WTC11 (cell line): ENCODE measurements around the gene ITPR2.

Experiments used
- CTCF ChIP-seq: fragments of 200-600 bp; IDR thresholded peaks from 2 replicates; pipeline ENCODE4 v1.8.0; 2022; ENCODE audit warnings: antibody characterized with exemption
- NFATC4 ChIP-seq: fragments of 250-450 bp; sonication (Bioruptor Pico); IDR thresholded peaks from 2 replicates; pipeline ENCODE4 v1.9.0; 2021; ENCODE audit warnings: mild to moderate bottlenecking

DNA sequence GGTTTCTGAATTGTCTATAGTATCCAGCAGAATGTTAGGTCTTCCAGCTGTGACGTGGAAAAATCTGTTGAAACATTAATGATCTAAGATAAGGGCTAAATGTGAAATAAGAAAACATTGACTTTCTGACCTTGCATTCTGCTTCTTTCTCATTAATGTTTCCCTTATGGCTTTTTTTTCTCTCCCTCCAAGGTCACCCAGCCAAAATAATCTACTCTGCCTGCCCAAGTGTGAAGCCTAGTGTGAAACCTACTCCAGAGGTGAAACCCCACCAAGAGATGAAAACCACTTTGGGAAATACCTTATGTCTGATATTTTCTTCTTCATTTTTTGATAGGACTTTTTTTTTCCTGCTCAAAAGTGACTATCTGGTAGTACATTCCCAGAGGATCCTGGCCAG, 529.6 kb downstream of the ITPR2 start:
- no peak for TF ChIP-seq CTCF
- no peak for TF ChIP-seq NFATC4 (CRISPR knock-in tag)
